ENCODE results near the gene AXL.
A peak's percentile ranks its signal among the peaks of the same experiment; 100 is the strongest.

Gene AXL

DNA sequence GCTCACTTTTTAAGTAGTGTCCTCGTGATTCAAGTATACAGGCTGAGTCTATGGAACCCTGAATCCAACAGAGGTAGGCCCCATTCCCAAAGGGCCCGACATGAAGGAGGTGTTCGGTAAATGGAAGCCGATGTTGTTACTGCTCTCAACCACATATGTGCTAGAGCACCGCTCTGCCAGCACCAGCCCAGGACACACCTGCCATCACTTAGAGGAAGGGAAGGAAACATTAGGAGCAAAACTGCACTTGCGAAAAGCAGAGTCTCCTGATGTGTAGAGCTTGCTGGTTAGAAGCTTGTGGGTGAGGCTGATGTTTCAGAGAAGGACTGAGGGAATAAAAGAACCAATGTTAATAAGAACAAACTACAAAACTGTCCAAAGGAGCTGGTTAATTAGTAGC, 81.5 kb downstream of the AXL start:
- Histone ChIP-seq H3K9me3 (ENCODE audit: low read length) (no peaks in the 10 kb centered on the region), H3K4me1 (ENCODE audit: insufficient read depth, low read length, severe bottlenecking) (peaks cover 48% of the 10 kb centered on the region), H3K27ac (ENCODE audit: low read depth, low read length, poor library complexity, severe bottlenecking) (no peak overlapping the region), H3K9me2 (ENCODE audit: low read depth, low read length) (no peaks in the 10 kb centered on the region), H4K20me1 (ENCODE audit: insufficient read depth, low read length) (no peaks in the 10 kb centered on the region), H3K79me2 (ENCODE audit: insufficient read depth, low read length) (no peaks in the 10 kb centered on the region), H3K27me3 (ENCODE audit: insufficient read depth, low read length) (no peaks in the 10 kb centered on the region), H3F3A (ENCODE audit: insufficient read depth, low read length) (no peaks in the 10 kb centered on the region), H3K36me3 (ENCODE audit: insufficient read depth, low read length) (peaks cover 100% of the 10 kb centered on the region), H3K4me2 (ENCODE audit: low read length) (no peak overlapping the region), H3K4me3 (ENCODE audit: low read depth, low read length, poor library complexity, severe bottlenecking) (no peak overlapping the region), H3K9ac (ENCODE audit: low read length) (no peak overlapping the region), H2AFZ (ENCODE audit: low read length) (no peak overlapping the region)
- TF ChIP-seq CTCF (IDR thresholded peaks at IDR 0.05; ENCODE audit: low read length) (no peak), EZH2 (IDR thresholded peaks at IDR 0.05; ENCODE audit: borderline replicate concordance, low read length) (no peak)

GRCh38 chr19:41302624-41303351, 83.8 kb downstream of the AXL start:
- Histone ChIP-seq H4K20me1 (ENCODE audit: insufficient read depth, low read length) (no peaks in the 10 kb centered on the region), H3K9me2 (ENCODE audit: low read depth, low read length) (no peaks in the 10 kb centered on the region), H3F3A (ENCODE audit: insufficient read depth, low read length) (peaks cover 9% of the 10 kb centered on the region; the same call in 1 of the 2 replicates), H3K4me1 (ENCODE audit: insufficient read depth, low read length, severe bottlenecking) (peaks cover 26% of the 10 kb centered on the region), H3K27me3 (ENCODE audit: insufficient read depth, low read length) (no peaks in the 10 kb centered on the region), H3K27ac (ENCODE audit: low read depth, low read length, poor library complexity, severe bottlenecking) (peak overlapping the region; percentile 49), H3K9ac (ENCODE audit: low read length) (no peak overlapping the region), H3K79me2 (ENCODE audit: insufficient read depth, low read length) (no peaks in the 10 kb centered on the region), H3K4me3 (ENCODE audit: low read depth, low read length, poor library complexity, severe bottlenecking) (no peak overlapping the region), H3K4me2 (ENCODE audit: low read length) (no peak overlapping the region), H3K9me3 (ENCODE audit: low read length) (no peaks in the 10 kb centered on the region), H3K36me3 (ENCODE audit: insufficient read depth, low read length) (peaks cover 100% of the 10 kb centered on the region), H2AFZ (ENCODE audit: low read length) (no peak overlapping the region)
- TF ChIP-seq EZH2 (IDR thresholded peaks at IDR 0.05; ENCODE audit: borderline replicate concordance, low read length) (no peak), CTCF (IDR thresholded peaks at IDR 0.05; ENCODE audit: low read length) (no peak)

DNA sequence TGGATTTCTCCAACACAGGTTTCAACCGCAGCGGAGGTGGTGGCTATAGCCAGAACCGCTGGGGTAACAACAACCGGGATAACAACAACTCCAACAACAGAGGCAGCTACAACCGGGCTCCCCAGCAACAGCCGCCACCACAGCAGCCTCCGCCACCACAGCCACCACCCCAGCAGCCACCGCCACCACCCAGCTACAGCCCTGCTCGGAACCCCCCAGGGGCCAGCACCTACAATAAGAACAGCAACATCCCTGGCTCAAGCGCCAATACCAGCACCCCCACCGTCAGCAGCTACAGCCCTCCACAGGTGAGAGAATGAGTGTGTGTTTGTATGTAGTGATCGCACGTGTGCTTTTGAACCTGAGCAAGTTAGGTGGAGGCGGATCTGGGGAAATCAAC, 84.9 kb downstream of the AXL start:
- no peak for TF ChIP-seq CTCF (IDR thresholded peaks at IDR 0.05; ENCODE audit: low read length)
- no peak for TF ChIP-seq EZH2 (IDR thresholded peaks at IDR 0.05; ENCODE audit: borderline replicate concordance, low read length)
- no peak overlapping the region for H3K4me2 ChIP-seq (ENCODE audit: low read length)
- H4K20me1 ChIP-seq (ENCODE audit: insufficient read depth, low read length) = no peaks in the 10 kb centered on the region
- peaks cover 25% of the 10 kb centered on the region for H3K4me1 ChIP-seq (ENCODE audit: insufficient read depth, low read length, severe bottlenecking)
- no peaks in the 10 kb centered on the region for H3K27me3 ChIP-seq (ENCODE audit: insufficient read depth, low read length)
- H3K27ac ChIP-seq (ENCODE audit: low read depth, low read length, poor library complexity, severe bottlenecking) = no peak overlapping the region
- H3K9me2 ChIP-seq (ENCODE audit: low read depth, low read length) = no peaks in the 10 kb centered on the region
- H3K36me3 ChIP-seq (ENCODE audit: insufficient read depth, low read length) = peaks cover 94% of the 10 kb centered on the region
- no peaks in the 10 kb centered on the region for H3K79me2 ChIP-seq (ENCODE audit: insufficient read depth, low read length)
- H3F3A ChIP-seq (ENCODE audit: insufficient read depth, low read length) = peaks cover 9% of the 10 kb centered on the region; the same call in 1 of the 2 replicates
- no peak overlapping the region for H3K9ac ChIP-seq (ENCODE audit: low read length)
- H2AFZ ChIP-seq (ENCODE audit: low read length) = no peak overlapping the region
- no peak overlapping the region for H3K4me3 ChIP-seq (ENCODE audit: low read depth, low read length, poor library complexity, severe bottlenecking)
- H3K9me3 ChIP-seq (ENCODE audit: low read length) = no peaks in the 10 kb centered on the region

Data from OCI-LY1 (cell line).